Cardiac ventricle fibroblast (primary cell): Measurements from ENCODE around the gene PPID. TPM values are rescaled to one million over a fixed set of nuclear protein-coding genes. Genes with fewer than 3 reads are reported as not detected.

Source experiments
- total RNA-seq: library from RNA; depleted of rRNA; stranded (reverse); fragments of >200 nt; gene quantifications from 2 replicates; pipeline ENCODE4 v1.2.3, GENCODE V29; 2015

PPID gene
- total RNA-seq = 15.1 and 18.3 TPM in 2 replicates

GRCh38 chr4:158722917-158723793 is at the start of gene PPID:
Gene PPID, minus strand, starts transcription at chr4:158723396. Its CDS starts 108 bp downstream, at chr4:158723288.

GRCh38 chr4:158768555-158769174 is 45.5 kb upstream of the PPID start, which contains the start of gene FNIP2:
Gene FNIP2, plus strand, starts transcription at chr4:158769026. Its CDS starts 187 bp downstream, at chr4:158769213.

GRCh38 chr4:158671915-158672806 is 51.0 kb downstream of the PPID start, which contains the start of gene ETFDH:
Gene ETFDH, plus strand, starts transcription at chr4:158672296. Its CDS starts 161 bp downstream, at chr4:158672457.

GRCh38 chr4:158671665-158671914 is 51.6 kb downstream of the PPID start, which contains the start of gene C4orf46:
Gene C4orf46, minus strand, starts transcription at chr4:158671887. Its CDS starts 86 bp downstream, at chr4:158671801.

Other genes starting within 250 kb of the PPID start
- gene RXFP1, start 201.5 kb downstream of the PPID start, total RNA-seq = 0.24 and 0.37 TPM in 2 replicates
- gene C4orf46, start 51.5 kb downstream of the PPID start, total RNA-seq = 4.6 and 10.6 TPM in 2 replicates
- gene ETFDH, start 51.1 kb downstream of the PPID start, total RNA-seq = 20.2 and 31.4 TPM in 2 replicates
- 12.1 and 21.8 TPM in 2 replicates for gene FNIP2, start 45.6 kb upstream of the PPID start, total RNA-seq